Measurements from ENCODE around the gene EEF2K. TPM values are rescaled to one million over a fixed set of nuclear protein-coding genes. Genes with fewer than 3 reads are reported as not detected.

Gene EEF2K
- total RNA-seq, 2 donors from 2014 or later, result 13.7 to 42.6 TPM

GRCh38 chr16:22229889-22230288 is 23.8 kb downstream of the EEF2K start:
- Mint-ChIP-seq H3K36me3 (no peaks in the 10 kb centered on the region), H3K27ac (no peak overlapping the region), H3K4me1 (ENCODE audit: low read depth in 2 of 2) (peaks cover 4 to 5% of the 10 kb centered on the region in 2 donors), H3K27me3 (no peaks in the 10 kb centered on the region), H3K4me3 (no peak overlapping the region), H3K9me3 (no peaks in the 10 kb centered on the region)
- ATAC-seq, result no peak
- DNase-seq (ENCODE audit: low spot score), result no peak

GRCh38 chr16:22232277-22233036 is 26.4 kb downstream of the EEF2K start:
- H3K36me3 Mint-ChIP-seq, result no peaks in the 10 kb centered on the region
- DNase-seq (ENCODE audit: low spot score), result no peak
- no peak overlapping the region for H3K4me3 Mint-ChIP-seq
- no peaks in the 10 kb centered on the region for H3K27me3 Mint-ChIP-seq
- no peak overlapping the region for H3K27ac Mint-ChIP-seq
- H3K4me1 Mint-ChIP-seq (ENCODE audit: low read depth in 2 of 2), result peaks cover 4 to 5% of the 10 kb centered on the region in 2 donors
- H3K9me3 Mint-ChIP-seq, result no peaks in the 10 kb centered on the region
- ATAC-seq, result peak in 1 of 2 donors; percentile 94

GRCh38 chr16:22233037-22233372 is 26.9 kb downstream of the EEF2K start:
- DNase-seq (ENCODE audit: low spot score) (no peak), ATAC-seq (no peak)
- H3K27me3 Mint-ChIP-seq, result no peaks in the 10 kb centered on the region
- H3K4me3 Mint-ChIP-seq, result no peak overlapping the region
- peaks cover 4 to 5% of the 10 kb centered on the region in 2 donors for H3K4me1 Mint-ChIP-seq (ENCODE audit: low read depth in 2 of 2)
- H3K9me3 Mint-ChIP-seq, result no peaks in the 10 kb centered on the region
- no peak overlapping the region for H3K27ac Mint-ChIP-seq
- H3K36me3 Mint-ChIP-seq, result no peaks in the 10 kb centered on the region

- Mint-ChIP-seq H3K4me1 (ENCODE audit: low read depth in 2 of 2) (peaks cover 10 to 11% of the 10 kb centered on the region in 2 donors), H3K36me3 (no peaks in the 10 kb centered on the region), H3K4me3 (no peak overlapping the region), H3K9me3 (no peaks in the 10 kb centered on the region), H3K27ac (no peak overlapping the region), H3K27me3 (no peaks in the 10 kb centered on the region)
- DNase-seq (ENCODE audit: low spot score) (no peak), ATAC-seq (no peak)
Measured at GRCh38 chr16:22235839-22236745, 30.0 kb downstream of the EEF2K start.

GRCh38 chr16:22239131-22239805 is 33.2 kb downstream of the EEF2K start:
- DNase-seq (ENCODE audit: low spot score) (no peak), ATAC-seq (no peak)
- Mint-ChIP-seq H3K27ac (peak overlapping the region; percentile 86 to 90), H3K9me3 (no peaks in the 10 kb centered on the region), H3K4me3 (no peak overlapping the region), H3K27me3 (no peaks in the 10 kb centered on the region), H3K4me1 (ENCODE audit: low read depth in 2 of 2) (peaks cover 7% of the 10 kb centered on the region in 2 donors), H3K36me3 (no peaks in the 10 kb centered on the region)

- Mint-ChIP-seq H3K4me1 (ENCODE audit: low read depth in 2 of 2) (peaks cover 7% of the 10 kb centered on the region in 2 donors), H3K27me3 (no peaks in the 10 kb centered on the region), H3K27ac (peak overlapping the region; percentile 86 to 90), H3K4me3 (peak overlapping the region; percentile 8), H3K9me3 (no peaks in the 10 kb centered on the region), H3K36me3 (no peaks in the 10 kb centered on the region)
- ATAC-seq (no peak), DNase-seq (ENCODE audit: low spot score) (no peak)
Measured at GRCh38 chr16:22240023-22240710, 34.1 kb downstream of the EEF2K start.

- DNase-seq (ENCODE audit: low spot score) (no peak), ATAC-seq (no peak)
- no peak overlapping the region for H3K27ac Mint-ChIP-seq
- H3K4me1 Mint-ChIP-seq (ENCODE audit: low read depth in 2 of 2), result peaks cover 15% of the 10 kb centered on the region in 2 donors
- H3K27me3 Mint-ChIP-seq, result no peaks in the 10 kb centered on the region
- no peak overlapping the region for H3K4me3 Mint-ChIP-seq
- H3K9me3 Mint-ChIP-seq, result no peaks in the 10 kb centered on the region
- H3K36me3 Mint-ChIP-seq, result peaks cover 5% of the 10 kb centered on the region
Measured at GRCh38 chr16:22250522-22250921, 44.4 kb downstream of the EEF2K start.

GRCh38 chr16:22252317-22252716 is 46.2 kb downstream of the EEF2K start:
- Mint-ChIP-seq H3K27me3 (no peaks in the 10 kb centered on the region), H3K27ac (no peak overlapping the region), H3K4me3 (no peak overlapping the region), H3K36me3 (peaks cover 5% of the 10 kb centered on the region), H3K9me3 (no peaks in the 10 kb centered on the region), H3K4me1 (ENCODE audit: low read depth in 2 of 2) (peaks cover 15% of the 10 kb centered on the region in 2 donors)
- DNase-seq (ENCODE audit: low spot score), result no peak
- no peak for ATAC-seq

- no peaks in the 10 kb centered on the region for H3K9me3 Mint-ChIP-seq
- DNase-seq (ENCODE audit: low spot score), result no peak
- H3K36me3 Mint-ChIP-seq, result peaks cover 5% of the 10 kb centered on the region
- ATAC-seq, result no peak
- H3K4me3 Mint-ChIP-seq, result no peak overlapping the region
- H3K4me1 Mint-ChIP-seq (ENCODE audit: low read depth in 2 of 2), result peaks cover 15% of the 10 kb centered on the region in 2 donors
- H3K27ac Mint-ChIP-seq, result no peak overlapping the region
- no peaks in the 10 kb centered on the region for H3K27me3 Mint-ChIP-seq
Measured at GRCh38 chr16:22253272-22253671, 47.2 kb downstream of the EEF2K start.

GRCh38 chr16:22255335-22255734 is 49.3 kb downstream of the EEF2K start:
- Mint-ChIP-seq H3K36me3 (peaks cover 13% of the 10 kb centered on the region), H3K4me3 (no peak overlapping the region), H3K9me3 (no peaks in the 10 kb centered on the region), H3K27ac (no peak overlapping the region), H3K4me1 (ENCODE audit: low read depth in 2 of 2) (peaks cover 15 to 18% of the 10 kb centered on the region in 2 donors), H3K27me3 (no peaks in the 10 kb centered on the region)
- no peak for DNase-seq (ENCODE audit: low spot score)
- no peak for ATAC-seq

GRCh38 chr16:22257440-22257839 is 51.4 kb downstream of the EEF2K start:
- Mint-ChIP-seq H3K4me1 (ENCODE audit: low read depth in 2 of 2) (peaks cover 12 to 19% of the 10 kb centered on the region in 2 donors), H3K27ac (no peak overlapping the region), H3K36me3 (peaks cover 13% of the 10 kb centered on the region), H3K4me3 (no peak overlapping the region), H3K27me3 (no peaks in the 10 kb centered on the region), H3K9me3 (no peaks in the 10 kb centered on the region)
- DNase-seq (ENCODE audit: low spot score) (no peak), ATAC-seq (no peak)

- Mint-ChIP-seq H3K27ac (no peak overlapping the region), H3K27me3 (no peaks in the 10 kb centered on the region), H3K4me1 (ENCODE audit: low read depth in 2 of 2) (peaks cover 0 to 7% of the 10 kb centered on the region in 2 donors), H3K9me3 (no peaks in the 10 kb centered on the region), H3K4me3 (no peak overlapping the region), H3K36me3 (peaks cover 8% of the 10 kb centered on the region)
- ATAC-seq (no peak), DNase-seq (ENCODE audit: low spot score) (no peak)
Measured at GRCh38 chr16:22260490-22260889, 54.4 kb downstream of the EEF2K start.

- ATAC-seq (peak; percentile 64 to 70), DNase-seq (ENCODE audit: low spot score) (no peak)
- H3K27ac Mint-ChIP-seq, result peak overlapping the region in 1 of 2 donors; percentile 67
- peak overlapping the region; percentile 12 for H3K4me3 Mint-ChIP-seq
- H3K36me3 Mint-ChIP-seq, result peaks cover 8% of the 10 kb centered on the region
- H3K9me3 Mint-ChIP-seq, result no peaks in the 10 kb centered on the region
- no peaks in the 10 kb centered on the region for H3K27me3 Mint-ChIP-seq
- peaks cover 0 to 7% of the 10 kb centered on the region in 2 donors for H3K4me1 Mint-ChIP-seq (ENCODE audit: low read depth in 2 of 2)
Measured at GRCh38 chr16:22262460-22262859, 56.4 kb downstream of the EEF2K start.
